Measurements from ENCODE around the gene OR52A1.
"Not testable (repeated sequence)": the region's sequence is repeated elsewhere in the genome, so short reads cannot be mapped to it uniquely, and the experiment has no call there.

OR52A1 gene

DNA sequence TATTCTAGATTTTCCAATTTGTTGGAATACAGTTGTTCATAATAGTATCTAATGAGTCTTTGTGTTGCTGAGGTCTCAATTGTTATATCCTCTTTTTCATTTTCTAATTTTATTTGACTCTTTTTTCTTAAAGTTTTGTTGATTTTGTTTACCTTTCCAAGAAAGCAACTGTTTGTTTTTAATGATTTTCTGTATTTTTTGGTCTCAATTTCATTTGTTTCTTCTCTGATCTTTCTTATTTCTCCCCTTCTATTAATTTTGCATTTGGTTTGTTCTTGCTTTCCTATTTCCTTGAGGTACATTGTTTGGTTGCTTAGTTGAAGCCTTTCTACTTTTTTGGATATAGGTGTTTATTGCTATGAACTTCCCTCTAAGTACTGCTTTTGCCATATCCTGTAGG lies 5.2 kb upstream of the OR52A1 start:
- TF ChIP-seq, protein P1, sequence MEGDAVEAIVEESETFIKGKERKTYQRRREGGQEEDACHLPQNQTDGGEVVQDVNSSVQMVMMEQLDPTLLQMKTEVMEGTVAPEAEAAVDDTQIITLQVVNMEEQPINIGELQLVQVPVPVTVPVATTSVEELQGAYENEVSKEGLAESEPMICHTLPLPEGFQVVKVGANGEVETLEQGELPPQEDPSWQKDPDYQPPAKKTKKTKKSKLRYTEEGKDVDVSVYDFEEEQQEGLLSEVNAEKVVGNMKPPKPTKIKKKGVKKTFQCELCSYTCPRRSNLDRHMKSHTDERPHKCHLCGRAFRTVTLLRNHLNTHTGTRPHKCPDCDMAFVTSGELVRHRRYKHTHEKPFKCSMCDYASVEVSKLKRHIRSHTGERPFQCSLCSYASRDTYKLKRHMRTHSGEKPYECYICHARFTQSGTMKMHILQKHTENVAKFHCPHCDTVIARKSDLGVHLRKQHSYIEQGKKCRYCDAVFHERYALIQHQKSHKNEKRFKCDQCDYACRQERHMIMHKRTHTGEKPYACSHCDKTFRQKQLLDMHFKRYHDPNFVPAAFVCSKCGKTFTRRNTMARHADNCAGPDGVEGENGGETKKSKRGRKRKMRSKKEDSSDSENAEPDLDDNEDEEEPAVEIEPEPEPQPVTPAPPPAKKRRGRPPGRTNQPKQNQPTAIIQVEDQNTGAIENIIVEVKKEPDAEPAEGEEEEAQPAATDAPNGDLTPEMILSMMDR (IDR thresholded peaks at IDR 0.05; ENCODE audit: insufficient read depth, low read length, missing control alignments): no peak
- ChIA-PET CTCF (no interaction called here), POLR2A (no interaction called here)
- no peak overlapping the region for H3K4me3 ChIP-seq (ENCODE audit: low read depth, low read length)
- DNase-seq (ENCODE audit: low read depth, low spot score): no peak

DNA sequence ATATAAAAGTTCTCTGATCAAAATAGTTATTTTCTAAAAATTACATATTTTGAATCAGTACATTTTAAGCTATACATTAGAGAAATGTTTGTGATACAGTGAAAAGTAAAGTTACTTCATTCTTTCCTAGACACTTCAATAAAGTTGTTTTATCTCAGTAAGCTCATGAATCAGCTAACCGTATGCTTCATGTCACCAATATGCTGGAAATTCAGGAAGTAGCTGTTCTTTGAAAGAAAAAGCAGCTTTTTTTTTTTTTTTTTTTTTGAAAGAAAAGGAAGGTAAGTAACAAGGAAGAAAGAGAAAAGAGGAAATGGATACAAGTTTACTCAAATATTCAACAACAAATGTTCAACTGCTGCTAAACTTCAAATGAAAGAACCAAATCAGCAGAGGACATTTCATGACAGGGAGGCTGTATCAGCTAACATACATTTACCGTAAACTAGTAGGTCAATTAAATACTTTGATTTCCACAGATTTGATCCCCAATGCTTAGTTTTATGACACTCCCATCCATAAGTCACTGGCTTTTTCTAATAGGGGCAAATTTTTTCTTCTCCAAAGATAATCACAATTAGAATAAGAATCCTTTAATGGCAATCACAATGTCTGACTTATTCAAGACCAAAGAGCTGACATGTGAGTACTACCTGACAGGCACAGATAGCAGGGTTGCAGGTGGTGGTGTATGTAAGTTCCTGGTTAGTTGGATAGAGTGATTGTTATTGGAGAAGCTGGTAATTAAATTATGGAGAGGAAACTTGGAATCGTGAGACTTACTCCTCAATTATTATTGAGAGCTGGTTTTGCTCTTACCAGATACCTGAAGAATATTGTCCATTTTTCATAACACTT lies 754 bp downstream of the OR52A1 start:
- ChIA-PET POLR2A (no interaction called here), CTCF (no interaction called here)
- DNase-seq (ENCODE audit: low read depth, low spot score): no peak
- no peak overlapping the region for H3K4me3 ChIP-seq (ENCODE audit: low read depth, low read length)
- TF ChIP-seq, protein P1 (IDR thresholded peaks at IDR 0.05; ENCODE audit: insufficient read depth, low read length, missing control alignments): no peak

DNA sequence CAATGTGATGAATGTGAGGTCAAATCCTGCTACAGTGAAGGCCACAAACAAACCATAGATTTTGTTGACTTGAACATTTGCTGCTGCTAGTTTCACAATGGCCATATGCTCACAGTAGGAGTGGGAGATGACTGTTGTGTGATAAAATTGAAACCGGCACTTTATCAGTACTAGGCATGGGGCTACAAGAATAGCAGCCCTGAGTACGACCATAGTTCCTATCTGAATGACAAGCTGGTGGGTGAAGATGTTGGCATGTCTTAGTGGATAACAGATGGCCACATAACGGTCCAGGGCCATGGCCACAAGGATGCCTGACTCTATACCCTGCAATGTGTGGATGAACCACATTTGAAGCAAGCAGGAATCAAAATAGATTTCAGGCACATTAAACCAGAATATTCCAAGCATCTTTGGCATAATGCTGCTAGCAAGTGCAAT lies 2.8 kb downstream of the OR52A1 start:
- TF ChIP-seq, protein P1 (IDR thresholded peaks at IDR 0.05; ENCODE audit: insufficient read depth, low read length, missing control alignments): no peak
- CTCF ChIA-PET: no interaction called here
- no peak overlapping the region for H3K4me3 ChIP-seq (ENCODE audit: low read depth, low read length)
- POLR2A ChIA-PET: no interaction called here
- DNase-seq (ENCODE audit: low read depth, low spot score): no peak

DNA sequence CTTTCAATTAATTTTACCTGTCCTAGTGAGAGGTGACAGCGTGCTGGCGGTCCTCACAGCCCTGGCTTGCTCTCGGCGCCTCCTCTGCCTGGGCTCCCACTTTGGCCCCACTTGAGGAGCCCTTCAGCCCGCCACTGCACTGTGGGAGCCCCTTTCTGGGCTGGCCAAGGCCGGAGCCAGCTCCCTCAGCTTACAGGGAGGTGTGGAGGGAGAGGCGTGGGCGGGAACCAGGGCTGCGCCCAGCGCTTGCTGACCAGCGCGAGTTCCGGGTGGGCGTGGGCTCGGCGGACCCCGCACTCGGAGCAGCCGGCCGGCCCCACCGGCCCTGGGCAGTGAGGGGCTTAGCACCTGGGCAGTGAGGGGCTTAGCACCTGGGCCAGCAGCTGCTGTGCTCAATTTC lies 10.4 kb downstream of the OR52A1 start:
- CTCF ChIA-PET: interaction anchor here (1.0 to 1.4 kb wide), 2 partner anchors 19 to 20 kb away, joined by 3 read pairs; no protein-coding TSS in a partner anchor
- H3K4me3 ChIP-seq (ENCODE audit: low read depth, low read length); POLR2A ChIA-PET; DNase-seq (ENCODE audit: low read depth, low spot score): not testable (repeated sequence)

DNA sequence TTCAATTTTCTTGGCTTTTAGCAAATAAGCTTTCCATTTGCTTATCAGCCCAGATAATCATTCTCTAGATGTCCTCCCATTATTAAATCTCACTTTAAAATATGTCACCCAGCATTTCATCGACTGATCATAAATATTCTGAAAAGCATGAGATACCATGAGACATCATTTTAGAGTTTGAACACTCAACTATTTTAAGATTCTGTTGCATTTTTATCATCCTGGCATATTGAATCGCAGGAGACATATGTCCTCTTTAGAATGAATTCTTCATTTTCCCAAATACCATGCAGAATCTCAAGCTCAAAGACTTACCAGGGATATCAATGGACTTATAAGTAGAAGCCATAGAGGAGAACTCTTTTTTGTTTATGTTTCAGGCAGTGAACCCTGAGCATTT lies 16.6 kb downstream of the OR52A1 start, which contains the start of gene OR52A5:
Gene OR52A5, minus strand, starts transcription at position 361 of the 400 bp plus-strand sequence. CDS start 5,714 bp downstream, outside the sequence.
- DNase-seq (ENCODE audit: low read depth, low spot score): no peak
- no peak within 1 kb of the TSS for H3K4me3 ChIP-seq (ENCODE audit: low read depth, low read length)
- TF ChIP-seq, protein P1 (IDR thresholded peaks at IDR 0.05; ENCODE audit: insufficient read depth, low read length, missing control alignments): no peak
- ChIA-PET POLR2A (no interaction called here), CTCF (interaction anchor here (1.5 kb wide), 1 partner anchor 14 kb away, joined by 8 read pairs; no protein-coding TSS in a partner anchor)

DNA sequence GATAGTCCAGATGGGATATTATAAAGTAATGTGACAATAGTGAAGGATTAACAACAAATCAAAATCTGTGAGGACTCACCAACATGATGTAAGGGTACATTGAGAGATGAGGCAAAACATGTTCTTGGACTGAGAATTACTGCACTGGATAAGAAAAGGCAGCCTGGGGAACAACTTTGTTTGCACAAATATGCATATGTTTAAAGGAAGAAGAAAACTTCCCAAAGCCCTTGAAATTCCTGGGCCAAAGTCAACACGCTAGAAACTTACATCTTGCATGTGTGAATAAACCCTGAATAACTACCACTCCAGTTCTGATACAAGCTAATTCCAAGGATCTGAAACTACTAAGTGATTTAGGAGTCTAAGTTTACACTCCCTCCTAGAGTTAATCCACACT lies 17.5 kb downstream of the OR52A1 start:
- DNase-seq (ENCODE audit: low read depth, low spot score): no peak
- ChIA-PET POLR2A (no interaction called here), CTCF (interaction anchor here (1.5 kb wide), 1 partner anchor 13 kb away, joined by 8 read pairs; no protein-coding TSS in a partner anchor)
- H3K4me3 ChIP-seq (ENCODE audit: low read depth, low read length): no peak overlapping the region
- TF ChIP-seq, protein P1 (IDR thresholded peaks at IDR 0.05; ENCODE audit: insufficient read depth, low read length, missing control alignments): no peak

All from AG04449 (cell line).